ENCODE data around the gene SMG9.

The SMG9 gene

GRCh38 chr19:43681821-43682220 lies 72.9 kb downstream of the SMG9 start:
- H3K36me3 ChIP-seq (replicated peaks), result no peaks in the 10 kb centered on the region
- no peak overlapping the region for H3K4me3 ChIP-seq (ENCODE audit: low read depth, low read length)
- TF ChIP-seq CTCF (IDR thresholded peaks at IDR 0.05; ENCODE audit: low read depth, low read length, missing control alignments), result no peak
- H3K27me3 ChIP-seq (replicated peaks), result no peaks in the 10 kb centered on the region
- in situ Hi-C loops (cut with HindIII; ENCODE audit: low pct_ligation_motif_present, low sequenced_read_pairs), result no loop called here
- no peak overlapping the region for H3K27ac ChIP-seq
- no peak for DNase-seq

GRCh38 chr19:43678512-43679261 lies 76.1 kb downstream of the SMG9 start:
- in situ Hi-C loops (cut with HindIII; ENCODE audit: low pct_ligation_motif_present, low sequenced_read_pairs), result no loop called here
- DNase-seq, result no peak

More at GRCh38 chr19:43678512-43679261, 76.1 kb downstream of the SMG9 start:
- TF ChIP-seq CTCF (IDR thresholded peaks at IDR 0.05; ENCODE audit: low read depth, low read length, missing control alignments), result no peak
- Histone ChIP-seq H3K4me3 (ENCODE audit: low read depth, low read length) (no peak overlapping the region), H3K27me3 (replicated peaks) (no peaks in the 10 kb centered on the region), H3K36me3 (replicated peaks) (no peaks in the 10 kb centered on the region), H3K27ac (no peak overlapping the region)
